GM12873 (cell line): ENCODE data around the gene KIAA0513.

ENCODE experiments used
- TF ChIP-seq, protein P1 (sequence below): IDR thresholded peaks from 2 replicates; pipeline ENCODE4 v1.5.1; 2012; ENCODE audit warnings: low read depth, mild to moderate bottlenecking, moderate library complexity, low read length, control low read depth; ENCODE audit not compliant: insufficient read depth; ENCODE audit errors: missing control alignments

KIAA0513 gene

GRCh38 chr16:85041219-85042166, 13.9 kb downstream of the KIAA0513 start:
- TF ChIP-seq, protein P1, sequence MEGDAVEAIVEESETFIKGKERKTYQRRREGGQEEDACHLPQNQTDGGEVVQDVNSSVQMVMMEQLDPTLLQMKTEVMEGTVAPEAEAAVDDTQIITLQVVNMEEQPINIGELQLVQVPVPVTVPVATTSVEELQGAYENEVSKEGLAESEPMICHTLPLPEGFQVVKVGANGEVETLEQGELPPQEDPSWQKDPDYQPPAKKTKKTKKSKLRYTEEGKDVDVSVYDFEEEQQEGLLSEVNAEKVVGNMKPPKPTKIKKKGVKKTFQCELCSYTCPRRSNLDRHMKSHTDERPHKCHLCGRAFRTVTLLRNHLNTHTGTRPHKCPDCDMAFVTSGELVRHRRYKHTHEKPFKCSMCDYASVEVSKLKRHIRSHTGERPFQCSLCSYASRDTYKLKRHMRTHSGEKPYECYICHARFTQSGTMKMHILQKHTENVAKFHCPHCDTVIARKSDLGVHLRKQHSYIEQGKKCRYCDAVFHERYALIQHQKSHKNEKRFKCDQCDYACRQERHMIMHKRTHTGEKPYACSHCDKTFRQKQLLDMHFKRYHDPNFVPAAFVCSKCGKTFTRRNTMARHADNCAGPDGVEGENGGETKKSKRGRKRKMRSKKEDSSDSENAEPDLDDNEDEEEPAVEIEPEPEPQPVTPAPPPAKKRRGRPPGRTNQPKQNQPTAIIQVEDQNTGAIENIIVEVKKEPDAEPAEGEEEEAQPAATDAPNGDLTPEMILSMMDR, result no peak

GRCh38 chr16:85042167-85042526, 14.6 kb downstream of the KIAA0513 start:
- TF ChIP-seq, protein P1, result no peak

GRCh38 chr16:85042606-85043005, 15.0 kb downstream of the KIAA0513 start:
- TF ChIP-seq, protein P1, result no peak

GRCh38 chr16:85045077-85045476, 17.5 kb downstream of the KIAA0513 start:
- TF ChIP-seq, protein P1, result no peak

DNA sequence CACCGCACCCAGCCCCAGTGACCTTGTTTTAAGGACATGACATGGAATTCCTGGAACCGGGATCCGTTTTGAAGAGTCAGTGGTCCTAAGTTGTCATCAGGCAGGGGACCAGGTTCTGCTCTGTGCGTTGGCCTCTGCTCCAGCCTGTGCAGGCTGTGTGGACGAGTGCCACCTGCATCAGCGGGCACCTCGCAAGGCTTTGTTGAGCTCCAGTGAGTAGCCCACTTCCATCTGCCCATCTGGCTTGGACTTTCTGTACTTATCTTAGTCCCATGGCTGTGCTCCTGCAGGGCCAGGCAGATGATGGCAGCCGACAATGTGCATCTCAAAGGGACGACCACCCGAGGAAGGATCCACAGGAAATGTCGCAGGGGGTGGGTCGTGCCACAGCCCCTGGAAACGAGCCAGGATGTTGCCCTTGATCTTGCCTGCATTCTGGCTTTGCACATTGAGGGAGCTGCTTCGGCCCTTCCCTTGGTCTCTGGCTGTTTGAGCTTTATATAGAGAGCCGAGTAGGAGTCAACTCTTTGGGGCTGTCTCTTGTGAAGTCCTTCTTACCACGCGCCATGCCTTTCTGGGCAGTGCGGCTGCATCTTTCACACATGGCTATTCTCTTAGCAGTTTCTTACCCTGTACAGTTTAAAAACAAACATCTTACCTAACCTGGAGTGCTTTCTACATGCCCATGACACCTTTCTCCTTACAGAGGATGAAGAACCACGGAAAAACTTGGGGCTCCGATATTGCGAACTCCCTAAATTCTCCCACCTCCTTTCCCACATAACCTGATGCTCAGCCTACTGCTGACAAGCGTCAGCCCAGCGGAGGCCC, 18.3 kb downstream of the KIAA0513 start:
- TF ChIP-seq, protein P1, result no peak

DNA sequence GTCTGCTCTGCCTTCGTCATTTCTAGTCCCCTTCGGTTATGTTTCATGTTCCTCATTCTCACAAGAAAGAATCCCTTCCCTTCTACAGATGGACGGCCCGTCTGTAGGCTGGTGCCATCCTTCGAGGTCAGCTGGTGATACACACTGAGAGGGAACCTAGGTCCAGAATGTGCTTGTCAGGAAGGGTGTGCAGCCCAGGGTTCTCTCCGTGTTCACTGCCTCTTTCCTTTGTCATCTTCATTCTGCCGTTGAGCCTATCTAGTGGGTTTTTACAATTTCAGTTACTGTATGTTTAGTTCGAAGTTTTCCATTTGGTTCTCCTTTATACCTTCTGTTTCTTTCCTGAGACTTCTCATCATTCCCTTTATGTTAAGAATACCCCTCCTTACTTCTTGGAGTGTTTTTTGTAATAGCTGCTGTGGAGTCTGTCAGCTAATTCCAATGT, 18.9 kb downstream of the KIAA0513 start:
- TF ChIP-seq, protein P1, result no peak

GRCh38 chr16:85046931-85047866, 19.6 kb downstream of the KIAA0513 start:
- TF ChIP-seq, protein P1, result no peak
